GM12892 (cell line): Measurements from ENCODE around the gene SRSF1.

Experiments
- DNase-seq: peaks from one replicate; pipeline ENCODE4 v3.0.0; 2011; ENCODE audit not compliant: insufficient read length
- FAIRE-seq: peaks from 2 replicates; lab custom pipeline; 2011; peaks lifted over from hg19 to GRCh38; lab: Jason Lieb, UNC
- POLR2A ChIP-seq: IDR thresholded peaks from 2 replicates; pipeline ENCODE4 v1.6.1; 2011; ENCODE audit warnings: low read depth, low read length, control low read depth
- POLR2AphosphoS5 ChIP-seq: IDR thresholded peaks from 2 replicates; pipeline ENCODE4 v1.6.1; 2011; ENCODE audit warnings: low read depth, low read length, control low read depth
- TAF1 ChIP-seq: IDR thresholded peaks from 2 replicates; pipeline ENCODE4 v1.6.1; 2011; ENCODE audit warnings: low read depth, mild to moderate bottlenecking, control low read depth, low read length, borderline replicate concordance

SRSF1 gene

DNA sequence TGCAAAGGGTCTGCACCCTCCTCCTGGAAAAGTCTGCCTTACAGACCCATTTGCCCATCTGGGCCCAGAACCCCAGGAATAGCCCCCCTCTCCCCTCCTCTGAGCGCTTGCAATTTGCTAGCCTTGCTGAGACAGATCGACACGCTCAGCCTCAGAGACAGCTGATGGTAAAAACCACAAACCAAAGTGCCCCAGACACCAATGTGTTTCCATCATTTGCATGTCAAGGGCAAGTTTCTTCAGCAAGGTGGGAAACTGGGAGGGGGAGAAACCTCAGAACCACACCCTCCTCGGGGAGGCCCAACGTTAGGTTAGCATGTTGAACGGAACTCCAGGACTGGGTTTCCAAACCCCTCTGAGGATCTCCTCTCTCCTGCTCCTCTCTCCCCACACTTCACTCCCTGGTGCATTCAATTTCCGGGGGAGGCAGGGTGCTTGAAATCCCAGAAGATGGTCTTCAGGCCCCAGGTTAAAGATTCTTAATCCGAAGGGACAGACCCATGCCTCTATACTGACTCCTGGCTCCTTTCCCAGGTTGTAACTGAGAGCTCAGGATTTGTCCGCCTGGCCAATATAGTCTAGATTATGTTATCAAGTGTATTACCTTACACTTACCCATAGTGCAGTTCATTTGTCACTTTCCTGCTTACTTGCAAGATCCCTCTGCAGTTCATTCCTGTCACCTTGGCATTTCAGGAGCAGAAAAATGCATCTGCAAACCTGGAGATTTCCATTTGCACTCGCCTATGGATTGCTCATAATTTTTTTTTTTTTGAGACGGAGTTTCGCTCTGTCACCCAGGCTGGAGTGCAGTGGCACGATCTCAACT is 50.5 kb downstream of the SRSF1 start:
- TF ChIP-seq TAF1 (no peak), POLR2AphosphoS5 (no peak)
- FAIRE-seq (peak; percentile 96), DNase-seq (no peak)

DNA sequence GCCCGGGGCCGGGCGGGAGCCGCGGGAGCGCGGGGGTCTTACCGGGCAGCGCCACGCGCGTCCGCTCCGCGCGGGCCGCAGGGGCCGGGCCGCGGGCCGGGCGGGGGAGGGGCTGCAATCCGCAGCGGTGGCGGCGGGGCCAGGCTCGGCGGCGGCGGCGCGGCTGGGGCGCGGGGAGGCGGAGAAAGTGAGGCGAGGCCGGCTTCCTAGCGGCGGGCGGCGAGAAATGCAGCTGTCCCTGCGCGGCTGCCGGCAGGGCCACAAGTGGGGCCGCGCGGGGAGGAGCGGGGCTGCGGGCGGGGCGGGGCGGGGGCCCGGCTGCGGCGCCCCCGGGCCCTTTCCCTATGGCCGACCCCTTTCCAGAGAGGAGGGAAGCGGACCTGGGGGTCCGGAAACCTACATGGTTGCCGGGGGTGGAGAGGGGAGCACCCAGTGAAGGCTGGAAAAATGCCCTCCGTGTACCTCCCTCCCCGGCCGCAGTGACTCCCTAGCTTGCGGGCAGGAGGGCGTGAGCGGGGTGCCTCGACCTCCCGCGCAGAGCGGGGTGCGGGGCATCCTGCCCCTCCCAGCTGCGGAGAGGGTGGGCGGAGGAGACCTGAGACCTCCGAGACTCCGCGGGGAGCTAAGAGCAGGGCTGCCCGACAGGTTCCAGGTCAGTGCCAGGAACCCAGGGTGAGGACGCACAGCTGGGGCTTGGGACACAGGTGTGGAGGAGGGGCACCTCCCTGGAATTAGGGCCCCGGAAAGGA is 51.7 kb downstream of the SRSF1 start, which contains the start of gene CUEDC1:
TSS of gene CUEDC1 (minus strand) at position 230 of the 749 bp plus-strand sequence. CDS start 69,848 bp downstream, outside the sequence.
- FAIRE-seq (peak; percentile 14), DNase-seq (peak; percentile 74)
- TF ChIP-seq TAF1, result no peak
- TF ChIP-seq POLR2A, result no peak
- TF ChIP-seq POLR2AphosphoS5, result no peak

DNA sequence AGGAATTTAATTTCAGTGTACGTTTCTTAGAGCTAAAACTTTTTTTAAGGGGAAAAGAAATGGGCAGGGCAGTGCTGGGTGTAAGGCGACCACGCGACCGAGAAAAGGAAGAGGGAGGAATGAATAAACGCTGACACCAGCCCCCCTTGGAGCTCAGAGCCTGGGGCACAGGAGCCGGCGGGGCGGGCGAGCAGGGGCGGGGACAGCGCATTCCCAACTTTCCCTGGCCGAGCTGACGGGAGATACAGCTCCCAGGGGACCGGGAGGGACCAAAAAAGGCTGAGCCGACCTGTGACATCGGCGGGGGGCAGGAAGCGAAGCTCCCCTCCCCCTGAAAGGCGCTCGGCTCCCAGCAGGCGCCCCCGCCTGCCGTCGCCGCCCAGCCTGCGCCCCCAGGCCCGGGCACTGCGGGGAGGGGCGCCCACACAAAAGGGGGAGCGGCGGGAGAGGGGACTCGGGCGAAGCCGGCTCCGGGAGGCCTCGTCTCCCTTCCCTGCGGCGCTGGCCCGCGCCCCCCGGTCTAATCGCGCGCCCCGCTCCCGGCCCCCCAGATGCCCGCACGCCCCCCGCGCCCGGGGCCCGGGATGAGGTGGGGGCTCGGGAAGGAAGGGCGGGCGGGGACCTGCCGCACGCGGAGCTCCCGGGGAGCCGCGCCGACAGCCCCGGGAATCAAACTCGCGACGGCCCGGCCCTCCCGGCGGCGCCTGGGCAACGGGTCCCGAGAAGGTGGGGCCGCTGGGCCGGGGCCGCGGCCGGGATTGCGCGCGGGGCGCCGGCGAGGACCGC is 52.5 kb downstream of the SRSF1 start:
- no peak for FAIRE-seq
- DNase-seq, result no peak
- TF ChIP-seq TAF1, result no peak
- no peak for TF ChIP-seq POLR2AphosphoS5

DNA sequence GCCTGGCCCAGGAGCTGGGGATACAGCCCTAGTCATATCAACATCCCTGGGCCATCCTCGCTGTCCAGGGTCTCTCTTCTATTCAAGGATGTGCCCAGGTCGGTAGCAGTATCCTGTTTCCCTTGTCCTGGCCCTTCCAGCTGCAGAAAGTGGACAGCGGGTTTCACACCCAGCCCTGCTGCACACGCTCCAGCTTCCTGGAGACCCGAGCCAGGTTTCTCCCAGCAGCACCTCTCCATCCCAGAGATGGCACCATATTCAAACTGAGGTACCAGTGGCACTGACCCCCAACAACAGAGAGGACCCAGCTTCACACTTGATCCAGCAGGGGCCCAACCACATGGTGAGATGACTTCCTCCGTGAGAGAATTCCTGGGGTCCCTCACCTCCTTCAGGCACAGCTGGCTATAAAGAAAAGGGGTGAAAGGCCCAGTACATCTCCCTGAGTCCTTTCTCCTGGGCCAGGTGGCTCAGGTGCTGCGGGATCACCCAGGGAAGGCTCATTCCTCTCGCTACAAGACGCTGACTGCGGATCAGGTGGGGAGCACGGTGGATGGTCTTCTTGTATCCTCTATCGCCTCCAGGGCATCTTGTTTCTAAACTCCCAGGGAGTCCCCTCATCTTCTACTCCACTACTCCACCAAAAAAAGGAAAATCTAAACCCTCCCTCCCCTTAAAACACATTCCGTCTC is 53.2 kb downstream of the SRSF1 start:
- no peak for DNase-seq
- FAIRE-seq, result no peak
- TF ChIP-seq POLR2AphosphoS5 (no peak), TAF1 (no peak), POLR2A (no peak)
